Sciatic nerve (tissue), 2 donors: Measurements from ENCODE around the gene LCNL1. TPM values are rescaled to one million over a fixed set of nuclear protein-coding genes. Genes with fewer than 3 reads are reported as not detected.

Experiments used
- ATAC-seq: fragments of 200-7000 bp; cut with Tn5 transposase; one replicate; pipeline ENCODE4 v1.9.1; 2020; ENCODE audit warnings: mild to moderate bottlenecking, moderate library complexity
- DNase-seq: peaks from one replicate; pipeline ENCODE4 v3.0.0-alpha.2; 2020; ENCODE audit warnings: low spot score
- intact Hi-C: fragments of 100-400 bp; cut with DNase I; formaldehyde crosslinking; loops from one replicate; pipeline ENCODE4 v1.14.2; 2022
- total RNA-seq: library from RNA; stranded (reverse); fragmentation: NEBNext Ultra II Directional; extraction: Animal tissue kit (Norgen Biotek cat#: 25700); gene quantifications from one replicate; pipeline ENCODE4 v1.2.1, GENCODE V29; 2021
- donor health status: DM: no; HTN: no; CAD: no.
- donor health status: DM: no; HTN: no; CAD: no.

The LCNL1 gene
- total RNA-seq, 1 donor from 2014 or later = 4.1 TPM

DNA sequence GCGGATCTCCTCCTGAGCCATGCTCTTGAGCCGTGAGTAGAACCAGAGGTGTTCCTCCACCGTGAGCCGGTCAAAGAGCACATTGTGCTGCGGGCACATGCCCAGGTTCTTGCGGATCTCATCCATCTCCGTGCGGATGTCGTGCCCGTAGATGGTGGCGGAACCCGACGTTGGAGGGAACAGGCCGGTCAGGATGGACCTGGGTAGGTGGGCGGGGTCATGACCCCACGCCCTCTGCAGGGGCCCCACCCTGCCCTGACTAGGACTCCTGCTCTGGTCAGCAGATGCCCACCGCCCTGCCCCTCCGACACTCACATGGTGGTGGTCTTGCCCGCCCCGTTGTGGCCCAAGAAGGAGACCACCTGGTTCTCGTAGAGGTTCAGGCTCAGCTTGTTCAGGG, 33.2 kb downstream of the LCNL1 start:
- DNase-seq (no peak), ATAC-seq (no peak)
- intact Hi-C loops = no loop called here

DNA sequence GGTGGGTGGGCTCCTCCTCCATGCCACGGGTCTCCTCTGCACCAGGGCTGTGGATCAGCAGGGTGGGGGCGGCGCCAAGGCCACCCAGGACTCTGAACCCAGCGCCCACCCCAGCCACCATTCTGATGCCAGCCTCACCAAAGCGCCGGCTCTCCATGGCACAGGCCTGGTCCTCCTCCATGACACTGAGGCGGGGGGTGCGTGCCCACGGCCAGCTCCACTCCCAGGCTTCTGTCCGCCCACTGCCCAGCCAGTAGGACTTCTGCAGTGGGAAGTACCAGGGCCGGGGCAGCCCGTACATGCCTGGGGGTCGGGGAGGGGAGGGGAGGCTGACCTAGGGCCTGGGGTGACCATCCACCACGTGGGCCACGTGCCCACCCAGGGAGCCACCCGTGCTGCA, 33.6 kb downstream of the LCNL1 start:
- no peak for ATAC-seq
- intact Hi-C loops = no loop called here
- no peak for DNase-seq

DNA sequence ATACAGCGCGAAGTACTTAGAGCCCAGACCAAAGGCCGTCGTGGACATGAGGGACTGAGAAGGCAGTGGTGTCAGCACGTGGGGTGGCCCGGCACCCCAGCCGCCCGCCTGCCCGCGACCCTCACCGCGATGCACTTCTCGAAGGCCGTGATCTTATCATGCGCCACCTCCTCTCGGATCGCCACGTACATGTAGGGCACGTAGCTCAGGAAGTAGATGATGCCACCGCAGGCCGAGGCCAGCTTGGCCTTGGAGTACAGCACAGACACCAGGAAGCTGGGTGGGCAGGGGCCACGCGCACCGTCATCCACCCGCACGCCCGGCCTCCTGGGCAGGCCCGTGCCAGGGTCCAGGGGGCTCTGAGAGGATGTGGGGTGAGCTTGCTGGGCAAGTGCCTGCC, 34.3 kb downstream of the LCNL1 start:
- intact Hi-C loops = no loop called here
- no peak for ATAC-seq
- no peak for DNase-seq

DNA sequence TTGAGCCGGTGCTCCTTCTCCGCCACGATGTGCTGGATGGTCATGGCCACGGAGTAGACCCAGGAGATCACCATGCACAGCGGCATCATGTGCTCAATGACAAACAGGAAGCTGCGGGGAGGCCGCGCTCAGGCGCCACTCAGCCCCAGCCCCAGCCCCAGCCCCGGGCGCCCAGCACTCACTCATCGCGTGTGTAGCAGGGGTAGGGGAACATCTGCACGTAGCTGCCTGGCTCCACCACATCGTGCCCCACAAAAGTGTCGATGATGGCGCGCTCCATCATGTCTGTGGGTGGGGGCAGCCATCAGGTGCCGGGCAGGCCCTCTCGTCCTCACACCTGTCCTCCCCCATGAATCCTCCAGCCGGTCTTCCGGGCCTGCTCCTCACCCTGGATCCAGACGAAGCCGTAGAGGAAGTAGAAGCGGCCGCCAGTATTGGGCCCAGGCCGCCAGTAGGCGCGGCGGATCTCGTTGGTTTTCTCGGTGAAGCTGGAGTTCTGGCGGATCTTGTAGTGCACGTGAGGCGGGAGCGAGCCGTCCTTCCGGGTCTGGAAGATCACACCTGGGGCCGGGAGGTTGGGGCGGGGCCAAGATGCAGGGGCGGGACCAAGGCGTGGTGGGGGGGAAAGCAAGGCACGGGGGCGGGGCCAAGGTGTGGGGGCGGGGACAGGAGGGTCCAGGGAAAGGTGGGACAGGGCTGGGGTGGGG, 35.2 kb downstream of the LCNL1 start:
- intact Hi-C loops = no loop called here
- DNase-seq (no peak), ATAC-seq (no peak)

DNA sequence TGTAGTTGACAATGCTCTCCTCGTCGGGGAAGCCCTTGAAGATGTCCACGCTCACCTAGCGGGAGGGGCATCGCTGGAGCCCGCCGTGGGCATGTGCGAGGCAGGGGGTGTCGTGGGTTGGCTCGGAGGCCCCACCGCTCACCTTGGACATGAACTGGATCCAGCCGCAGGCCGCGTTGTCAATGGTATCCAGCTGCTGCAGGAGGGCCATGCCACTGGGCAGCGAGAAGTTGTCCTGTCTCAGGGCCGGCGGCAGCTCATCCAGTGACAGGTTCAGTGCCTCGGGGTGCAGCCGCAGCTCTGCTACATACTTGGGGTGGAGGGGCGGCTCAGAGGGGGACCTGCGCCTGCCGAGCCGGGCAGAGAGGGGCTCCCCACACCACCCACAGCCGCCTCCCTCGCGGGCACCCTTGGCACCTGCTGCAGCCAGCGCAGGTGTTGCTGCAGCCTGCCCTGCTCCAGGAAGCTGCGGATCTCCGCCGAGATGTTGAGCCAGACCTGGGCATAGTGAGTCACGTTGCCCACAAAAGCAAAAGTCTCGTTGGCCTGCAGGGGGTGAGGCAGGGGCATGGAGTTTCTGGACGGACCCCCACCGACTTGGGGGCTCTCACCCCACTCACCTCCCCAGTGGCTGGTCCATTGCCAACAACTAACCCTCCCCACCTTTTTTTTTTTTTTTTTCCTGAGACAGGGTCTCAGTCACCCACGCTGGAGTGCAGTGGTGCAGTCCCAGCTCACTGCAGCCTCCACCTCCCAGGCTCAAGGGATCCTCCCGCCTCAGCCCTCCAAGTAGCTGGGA, 36.2 kb downstream of the LCNL1 start:
- intact Hi-C loops = no loop called here

DNA sequence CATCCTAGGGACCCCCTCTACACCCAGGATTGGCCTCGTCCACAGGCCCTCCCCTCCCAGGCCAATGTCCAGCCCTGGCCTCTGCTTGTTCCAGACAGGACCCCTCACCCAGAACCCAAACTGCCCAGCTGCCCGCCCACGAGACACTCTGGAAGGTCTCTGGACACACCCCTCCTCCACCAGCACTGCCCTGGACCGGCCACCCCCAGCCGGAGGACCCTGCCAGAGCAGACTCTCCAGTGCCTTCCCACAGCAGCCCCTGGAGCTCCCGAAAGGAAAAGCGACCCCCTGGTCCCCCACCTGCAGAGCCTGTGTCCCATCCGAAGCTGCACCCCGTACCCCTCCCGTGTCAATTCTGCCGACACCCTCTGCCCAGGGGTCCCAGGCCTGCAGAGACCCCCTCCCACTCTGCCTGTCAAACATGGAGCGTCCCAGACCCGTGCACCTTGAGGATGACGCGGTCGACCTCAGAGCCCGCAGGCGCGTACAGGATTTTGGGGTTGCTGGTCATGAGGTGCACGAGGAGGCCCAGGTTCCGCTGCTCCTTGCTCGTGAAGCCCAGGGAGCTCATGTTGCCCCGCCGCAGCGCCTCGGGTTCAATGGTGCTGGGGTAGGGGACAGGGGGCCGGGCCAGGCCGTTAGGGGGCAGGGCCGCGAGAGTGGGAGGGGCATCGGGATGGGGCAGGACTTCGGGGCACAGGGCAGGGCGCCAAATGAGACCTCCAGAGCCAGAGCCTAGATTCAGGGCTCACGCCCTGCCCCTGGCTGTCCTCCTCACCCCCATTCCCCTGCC, 37.3 kb downstream of the LCNL1 start:
- ATAC-seq (no peak), DNase-seq (no peak)
- intact Hi-C loops = loop anchor here (10.0 kb wide), 1 partner anchor 175 kb away; the partner anchor contains the start of genes AJM1 and PHPT1

More for the DNA sequence above, 36.2 kb downstream of the LCNL1 start:
- DNase-seq (no peak), ATAC-seq (no peak)

DNA sequence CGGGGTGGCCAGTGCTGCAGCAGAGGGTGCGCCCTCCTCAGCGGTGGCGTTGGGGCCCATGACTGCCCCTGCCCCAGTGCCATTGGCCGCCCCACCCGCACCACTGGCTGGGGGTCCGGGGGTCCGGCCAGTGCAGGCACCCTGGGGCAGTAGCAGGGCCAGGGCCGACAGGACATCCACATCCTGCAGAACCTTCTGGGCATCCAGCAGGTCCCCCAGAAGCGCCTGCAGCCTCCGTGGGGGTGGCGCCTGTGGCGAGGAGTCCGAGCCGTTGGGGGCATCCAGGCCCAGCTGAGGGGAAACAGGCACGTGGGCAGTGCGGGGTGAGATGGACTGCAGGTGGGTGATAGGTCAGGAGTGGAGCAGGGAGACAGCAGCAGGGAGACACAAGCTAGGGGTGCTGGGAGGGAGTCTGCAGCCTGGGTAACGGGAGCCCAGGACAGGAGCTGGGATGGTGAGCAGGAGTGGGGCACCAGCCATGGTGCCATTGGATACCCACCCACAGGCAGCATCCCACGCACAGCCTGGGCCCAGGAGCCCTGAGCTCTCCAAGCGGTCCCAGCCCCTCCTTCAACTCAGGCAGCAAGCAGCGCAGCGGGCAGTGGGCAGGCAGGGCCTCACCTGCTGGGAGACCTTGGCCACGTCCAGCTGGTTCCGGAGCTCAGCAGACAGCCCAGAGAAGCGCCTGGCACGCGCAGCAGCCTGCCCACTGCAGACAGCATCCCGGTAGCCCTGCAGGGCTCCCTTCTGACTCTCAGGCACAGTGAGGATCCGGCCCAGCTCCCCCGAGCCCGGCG, 38.2 kb downstream of the LCNL1 start:
- intact Hi-C loops = loop anchor here (10.0 kb wide), 1 partner anchor 176 kb away; the partner anchor contains the start of genes AJM1 and PHPT1
- ATAC-seq = no peak
- DNase-seq = no peak

DNA sequence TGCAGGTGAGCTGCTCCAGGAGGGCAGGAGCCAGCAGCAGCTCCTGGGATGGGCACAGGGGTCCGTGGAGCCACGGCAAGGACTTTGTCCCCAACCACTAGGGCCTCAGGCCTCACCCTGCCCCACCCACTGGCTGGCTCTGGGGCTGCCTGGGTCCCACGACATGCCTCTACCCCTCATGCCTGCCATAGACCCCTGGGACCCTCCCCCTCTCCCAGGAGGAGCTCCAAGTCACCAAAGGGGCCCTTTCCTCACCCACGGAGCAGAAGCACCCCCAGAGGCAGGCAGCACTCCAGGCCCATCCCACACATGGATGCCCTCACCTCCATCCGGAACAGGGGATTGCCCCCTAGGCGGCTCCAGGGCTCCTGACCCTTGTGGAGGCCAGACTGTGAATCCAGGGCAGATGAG, 38.8 kb downstream of the LCNL1 start:
- ATAC-seq (no peak), DNase-seq (no peak)
- intact Hi-C loops = loop anchor here (10.0 kb wide), 1 partner anchor 177 kb away; the partner anchor contains the start of genes AJM1 and PHPT1

DNA sequence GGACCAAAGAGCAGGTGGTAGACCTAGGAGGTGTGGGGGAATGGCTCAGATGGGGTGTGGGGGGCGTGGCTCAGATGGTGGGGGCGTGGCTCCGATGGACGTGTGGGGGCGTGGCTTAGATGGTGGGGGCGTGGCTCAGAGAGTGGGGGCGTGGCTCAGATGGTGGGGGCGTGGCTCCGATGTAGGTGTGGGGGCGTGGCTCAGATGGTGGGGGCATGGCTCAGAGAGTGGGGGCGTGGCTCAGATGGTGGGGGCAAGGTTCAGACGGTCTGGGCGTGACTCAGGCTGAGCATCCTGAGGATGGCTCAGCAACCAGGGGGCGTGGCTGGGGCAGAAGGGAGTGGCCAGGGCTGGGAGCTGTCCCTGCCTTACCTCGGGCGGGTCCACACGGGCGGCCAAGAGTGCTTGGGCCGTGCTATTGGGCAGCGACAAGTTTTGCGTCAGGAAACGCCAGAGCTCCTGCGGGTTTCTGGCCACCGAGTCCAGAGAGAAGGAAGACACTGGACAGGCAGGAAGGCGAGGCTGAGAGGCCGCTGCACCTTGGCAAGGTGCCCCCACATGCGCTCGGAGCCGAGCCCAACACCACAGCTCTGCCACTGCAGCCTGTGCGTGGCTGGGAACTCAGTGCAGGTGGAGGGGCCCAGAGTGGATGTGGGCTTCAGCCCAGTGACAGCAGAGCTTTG, 39.3 kb downstream of the LCNL1 start:
- intact Hi-C loops = loop anchor here (10.0 kb wide), 1 partner anchor 177 kb away; the partner anchor contains the start of genes AJM1 and PHPT1
- peak; percentile 81 for DNase-seq
- ATAC-seq = peak; percentile 58

DNA sequence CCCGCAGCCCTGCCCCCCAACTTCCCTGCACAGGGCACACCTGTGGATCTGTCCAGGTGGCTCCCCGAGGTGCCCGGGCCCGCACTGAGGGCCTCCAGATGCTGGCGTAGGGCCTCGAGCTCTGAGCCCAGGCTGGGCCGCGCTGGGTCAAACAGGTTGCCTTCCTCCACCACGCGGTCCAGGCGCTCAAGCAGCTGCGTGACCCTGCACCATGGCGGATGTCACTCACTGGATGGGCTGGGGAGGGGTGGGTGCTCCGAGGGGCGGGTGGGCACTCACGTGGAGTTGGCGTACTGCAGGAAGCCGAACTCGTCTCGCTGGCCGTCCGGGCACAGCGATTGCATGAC, 39.8 kb downstream of the LCNL1 start:
- intact Hi-C loops = loop anchor here (10.0 kb wide), 1 partner anchor 178 kb away; the partner anchor contains the start of genes AJM1 and PHPT1
- no peak for ATAC-seq
- DNase-seq = no peak

DNA sequence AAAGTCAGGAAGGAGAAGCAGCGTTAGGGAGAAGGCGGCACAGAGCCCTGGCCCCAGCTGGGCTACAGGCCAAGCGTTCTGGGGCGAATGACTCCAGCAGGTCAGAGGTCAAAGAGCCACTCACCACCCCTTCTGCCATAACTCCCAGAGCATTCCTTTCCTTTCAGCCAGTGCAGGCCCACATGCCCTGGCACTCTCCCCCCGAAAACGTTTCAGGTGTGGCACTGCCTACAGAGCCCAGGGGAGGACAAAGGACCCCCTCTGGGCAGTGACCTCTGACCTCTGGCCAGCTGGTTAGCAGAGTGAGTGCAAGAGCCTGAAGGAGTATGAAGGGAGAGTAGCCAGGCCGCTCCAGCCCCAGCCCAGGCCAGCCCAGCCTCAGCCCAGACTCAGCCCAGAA, 40.4 kb downstream of the LCNL1 start:
- DNase-seq (no peak), ATAC-seq (peak; percentile 1)
- intact Hi-C loops = loop anchor here (10.0 kb wide), 1 partner anchor 178 kb away; the partner anchor contains the start of genes AJM1 and PHPT1

DNA sequence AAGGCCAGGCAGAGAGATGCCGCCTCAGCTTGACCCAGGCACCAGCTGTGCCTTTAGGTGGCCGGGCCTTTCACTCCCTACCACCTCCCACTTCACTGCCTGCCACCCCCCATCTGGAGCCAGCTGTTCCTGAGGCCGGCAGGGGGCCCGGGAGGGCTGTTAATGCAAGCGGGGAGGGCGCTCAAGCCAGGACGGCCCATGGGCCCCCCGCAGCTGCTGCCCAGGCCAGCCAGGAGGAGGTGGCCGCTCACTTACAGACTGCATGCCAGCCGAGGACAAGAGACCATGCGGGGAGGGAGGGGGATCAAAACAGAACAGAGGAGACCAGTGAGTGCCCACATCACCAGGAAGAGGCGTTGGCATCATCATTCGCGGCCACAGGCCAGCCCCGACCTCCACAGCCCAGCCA, 40.8 kb downstream of the LCNL1 start:
- ATAC-seq (no peak), DNase-seq (no peak)
- intact Hi-C loops = loop anchor here (10.0 kb wide), 1 partner anchor 179 kb away; the partner anchor contains the start of genes AJM1 and PHPT1

DNA sequence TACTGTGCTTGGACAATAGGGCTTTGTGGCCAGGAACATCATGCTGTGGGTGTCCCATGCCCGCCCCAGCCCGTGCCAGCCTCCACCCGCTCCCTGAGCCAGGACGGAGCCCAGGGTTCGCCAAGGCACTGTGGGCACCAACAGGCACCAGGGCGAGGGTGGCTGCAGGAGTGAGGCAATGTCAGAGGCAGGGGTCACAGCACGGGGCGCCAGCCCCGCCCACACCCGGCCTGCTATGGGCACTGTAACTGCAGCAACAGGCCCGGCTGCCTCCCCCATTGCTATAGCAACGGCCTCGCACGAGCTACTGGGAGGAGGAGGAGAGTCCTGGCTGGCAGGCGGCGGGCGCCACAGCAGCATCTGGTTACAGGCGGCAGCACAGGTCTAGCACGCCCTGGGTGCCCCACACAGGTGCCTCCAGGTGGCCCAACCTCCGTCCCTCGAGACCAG, 42.7 kb downstream of the LCNL1 start:
- intact Hi-C loops = loop anchor here (10.0 kb wide), 1 partner anchor 181 kb away; the partner anchor contains the start of genes AJM1 and PHPT1
- ATAC-seq = peak; percentile 53
- DNase-seq = peak; percentile 89

DNA sequence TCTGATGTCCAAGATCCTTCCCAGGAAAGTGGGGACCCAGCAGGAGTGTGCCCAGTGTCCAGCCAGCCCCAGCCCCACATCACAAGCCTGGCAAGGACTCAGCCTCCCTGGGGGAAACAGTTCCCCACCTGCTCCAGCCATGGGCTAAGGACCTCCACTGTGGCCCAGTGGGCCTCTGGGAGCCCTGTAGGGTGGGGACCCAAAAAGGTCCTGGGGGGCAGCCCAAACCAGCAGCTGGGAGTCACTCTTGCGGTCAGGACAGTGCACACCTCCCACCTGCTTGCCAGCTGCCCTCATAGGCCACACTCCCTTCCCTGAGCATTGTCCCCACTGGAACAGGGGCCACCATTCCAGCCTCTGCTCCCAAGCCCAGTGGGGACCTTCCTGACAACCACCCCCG, 43.6 kb downstream of the LCNL1 start:
- intact Hi-C loops = loop anchor here (10.0 kb wide), 1 partner anchor 182 kb away; the partner anchor contains the start of genes AJM1 and PHPT1
- DNase-seq = no peak
- no peak for ATAC-seq

DNA sequence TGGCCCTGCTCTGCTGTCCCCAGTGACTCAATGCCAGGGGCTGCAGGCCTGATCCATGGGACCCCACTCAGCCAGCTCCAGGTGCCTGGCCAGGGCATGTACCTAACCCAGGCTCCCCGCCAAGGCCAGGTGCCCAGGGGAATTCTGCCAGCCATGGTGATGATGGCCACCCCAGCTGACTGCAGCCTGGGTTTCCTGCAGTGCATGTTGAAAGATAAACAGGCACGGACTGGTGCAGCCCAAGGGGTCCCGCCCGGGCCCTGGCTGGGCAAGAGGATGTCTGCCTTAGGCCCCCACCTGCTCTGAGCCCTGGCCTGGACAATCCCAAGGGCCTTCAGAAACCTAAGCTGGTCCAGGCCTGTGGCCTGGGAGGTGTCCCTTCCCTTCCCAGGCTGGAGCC, 44.0 kb downstream of the LCNL1 start:
- intact Hi-C loops = loop anchor here (10.0 kb wide), 1 partner anchor 182 kb away; the partner anchor contains the start of genes AJM1 and PHPT1
- DNase-seq (no peak), ATAC-seq (no peak)

DNA sequence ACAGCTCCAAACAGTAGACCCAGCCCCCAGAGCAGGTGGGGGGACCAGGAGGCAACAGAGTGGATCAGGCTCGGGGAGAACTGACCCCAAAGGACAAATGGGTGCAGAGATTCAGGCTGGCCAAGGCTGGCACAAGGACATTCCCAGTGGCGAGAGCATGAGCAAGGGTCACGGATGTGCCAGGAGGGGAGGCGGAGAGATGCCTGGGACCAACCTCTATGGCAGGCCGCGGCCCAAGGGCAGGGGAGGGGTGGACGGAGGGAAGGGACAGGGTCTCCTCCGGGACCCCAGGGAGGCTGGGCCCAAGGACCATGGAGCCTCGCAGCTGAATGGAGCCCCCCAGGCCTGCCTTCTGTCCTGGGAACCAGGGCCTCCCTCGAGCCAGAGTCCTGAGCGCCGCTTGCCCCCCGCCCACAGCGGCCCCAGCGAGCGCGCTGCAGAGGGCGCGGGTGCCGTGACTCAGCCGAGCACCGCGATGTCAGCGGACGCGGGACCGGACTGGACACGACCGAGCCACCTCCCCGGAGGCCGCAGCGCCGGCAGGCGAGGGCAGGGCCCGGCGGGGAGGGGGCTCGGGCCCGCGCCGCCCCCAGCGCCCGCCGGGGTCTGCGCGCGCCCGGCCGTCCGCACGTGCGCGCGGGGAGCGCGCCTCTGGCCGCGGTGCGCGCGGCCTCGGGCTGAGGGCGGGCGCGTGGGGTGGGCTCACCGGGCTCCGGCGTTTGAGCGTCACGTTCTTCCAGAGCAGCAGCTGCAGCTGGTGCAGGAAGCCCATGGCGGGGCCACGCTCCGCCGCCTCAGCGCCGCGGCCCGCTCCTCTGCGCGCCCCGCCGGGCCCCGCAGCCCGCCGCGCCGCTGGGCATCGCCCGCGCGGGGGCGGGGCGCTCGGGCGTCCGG, 44.8 kb downstream of the LCNL1 start, which contains the start of gene ABCA2:
Gene ABCA2, minus strand, starts transcription at position 869 of the 894 bp plus-strand sequence. Its CDS starts 97 bp downstream, at position 772.
- intact Hi-C loops = loop anchor here (10.0 kb wide), 1 partner anchor 183 kb away; the partner anchor contains the start of genes AJM1 and PHPT1
- ATAC-seq (no peak), DNase-seq (no peak)
